Epidermal melanocyte (primary cell): ENCODE measurements around the gene ADAMTS3.

Experiments
- DNase-seq: peaks from one replicate; pipeline ENCODE4 v3.0.0; 2011; ENCODE audit warnings: low spot score; ENCODE audit not compliant: insufficient read length

ADAMTS3 gene

DNA sequence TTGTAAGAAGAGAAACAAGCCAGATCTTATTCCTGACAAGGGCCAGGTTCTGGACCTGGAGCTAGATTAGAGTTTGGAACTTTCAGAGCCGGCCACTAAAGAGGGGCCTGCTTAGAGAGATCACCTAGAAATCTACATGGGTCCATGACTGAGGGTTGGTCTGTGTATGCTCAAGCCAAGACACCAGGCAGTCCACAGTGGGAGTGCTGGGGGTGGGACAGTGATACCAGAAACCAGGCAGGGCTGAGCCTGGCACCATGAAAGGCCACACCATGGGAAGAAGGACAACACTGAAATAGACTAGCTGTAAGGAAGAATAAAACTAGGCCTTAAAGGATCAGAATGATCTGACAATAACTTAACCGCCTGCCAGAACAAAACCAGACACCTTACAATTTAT is 267.3 kb downstream of the ADAMTS3 start:
- no peak for DNase-seq

DNA sequence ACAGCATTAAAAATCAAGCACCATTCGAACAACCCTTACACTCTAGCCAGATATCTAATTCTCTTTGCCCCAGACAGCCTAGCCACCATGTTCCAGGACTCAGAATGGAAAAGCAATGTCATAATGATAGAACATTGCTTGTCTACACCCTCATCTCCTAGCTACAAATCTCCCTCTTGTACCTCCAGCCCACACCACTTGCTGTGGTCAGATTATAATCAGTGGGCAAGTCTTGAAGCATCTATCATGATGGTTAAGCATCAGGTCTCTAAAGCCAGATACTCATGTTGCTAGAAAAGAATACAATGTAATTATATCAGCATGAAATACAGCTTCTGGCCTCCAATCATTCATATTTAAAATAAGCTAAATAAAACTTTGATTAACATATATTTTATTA is 268.9 kb downstream of the ADAMTS3 start:
- DNase-seq: no peak

DNA sequence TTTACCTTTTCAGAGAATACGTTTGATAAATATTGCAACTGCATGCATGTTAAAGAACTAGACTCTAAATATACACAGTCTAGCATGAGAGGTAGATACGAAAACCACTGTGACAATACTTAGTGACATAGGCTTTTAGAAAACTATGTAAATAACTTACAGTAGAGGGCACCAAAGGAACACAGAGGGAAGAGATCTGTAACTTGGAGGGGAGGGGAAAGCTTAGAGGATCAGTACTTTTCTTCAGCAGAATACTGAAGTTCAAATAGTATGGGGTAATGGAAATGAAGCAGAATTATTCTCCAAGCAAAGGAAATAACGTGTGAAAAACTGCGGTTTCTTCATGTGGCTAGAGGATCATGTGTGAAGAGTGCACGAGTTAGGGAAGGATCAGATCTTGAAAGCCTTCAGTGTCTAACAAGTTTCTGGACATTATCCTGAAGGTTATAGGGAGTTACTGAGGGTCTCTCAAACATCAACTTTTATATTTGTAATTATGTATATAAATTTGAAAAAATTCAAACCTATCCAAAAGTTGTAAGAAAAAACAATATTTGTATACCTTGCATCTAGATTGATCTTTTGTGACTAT is 273.0 kb downstream of the ADAMTS3 start:
- DNase-seq: peak; percentile 59

DNA sequence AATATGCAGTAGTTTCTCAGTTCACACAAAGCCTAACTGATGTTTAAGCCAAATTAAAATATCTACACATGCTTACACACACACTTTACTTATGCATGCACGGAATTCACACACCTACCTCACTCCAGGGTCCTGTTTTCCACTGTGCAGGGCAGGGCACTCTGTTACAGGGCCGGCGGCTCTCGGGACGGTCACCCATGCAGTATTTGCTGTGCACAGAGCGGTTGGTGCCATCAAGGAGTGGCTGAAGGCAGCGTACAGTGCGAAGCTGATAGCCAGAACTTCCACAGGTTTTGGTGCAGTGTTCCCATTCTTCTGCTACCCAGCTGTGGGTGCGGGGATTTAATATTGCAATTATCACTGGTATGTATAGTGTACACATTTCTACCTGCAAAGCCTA is 278.3 kb downstream of the ADAMTS3 start:
- DNase-seq: no peak

DNA sequence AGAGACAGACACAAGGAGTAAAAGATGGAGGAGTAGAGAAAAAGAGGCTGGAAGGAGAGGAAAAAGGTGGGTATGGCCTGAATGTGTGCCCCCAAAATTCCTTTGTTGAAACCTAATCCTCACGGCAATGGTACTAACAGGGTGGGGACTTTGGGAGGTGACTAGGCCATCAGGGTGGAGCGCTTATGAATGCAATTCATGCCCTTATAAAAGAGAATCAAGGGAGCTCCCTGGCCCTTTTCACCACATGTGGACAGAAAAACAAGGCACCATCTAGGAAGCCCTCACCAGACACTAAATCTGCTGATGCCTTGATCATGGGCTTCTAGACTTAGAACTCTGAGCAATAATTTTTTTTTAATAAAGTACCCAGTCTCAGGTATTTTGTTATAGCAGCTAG is 282.1 kb downstream of the ADAMTS3 start:
- DNase-seq: no peak

DNA sequence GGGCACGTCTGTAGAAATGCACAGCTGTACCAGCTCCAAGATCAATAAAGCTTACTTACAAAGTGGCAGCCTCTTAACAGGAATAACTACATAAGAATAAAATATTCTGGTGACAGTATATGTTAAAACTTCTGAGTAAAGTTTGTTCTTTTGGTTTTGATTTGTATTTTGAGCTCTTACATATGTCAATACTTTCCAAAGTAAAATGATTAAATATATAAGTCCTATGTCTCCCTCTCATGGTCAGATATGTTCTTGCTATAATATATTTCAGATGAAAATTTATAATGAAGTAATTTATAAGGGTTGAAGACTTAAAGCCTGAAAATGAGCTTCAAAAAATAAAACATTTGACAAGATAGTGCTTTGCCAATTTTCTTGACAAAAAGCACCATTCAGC is 282.8 kb downstream of the ADAMTS3 start:
- peak; percentile 32 for DNase-seq

DNA sequence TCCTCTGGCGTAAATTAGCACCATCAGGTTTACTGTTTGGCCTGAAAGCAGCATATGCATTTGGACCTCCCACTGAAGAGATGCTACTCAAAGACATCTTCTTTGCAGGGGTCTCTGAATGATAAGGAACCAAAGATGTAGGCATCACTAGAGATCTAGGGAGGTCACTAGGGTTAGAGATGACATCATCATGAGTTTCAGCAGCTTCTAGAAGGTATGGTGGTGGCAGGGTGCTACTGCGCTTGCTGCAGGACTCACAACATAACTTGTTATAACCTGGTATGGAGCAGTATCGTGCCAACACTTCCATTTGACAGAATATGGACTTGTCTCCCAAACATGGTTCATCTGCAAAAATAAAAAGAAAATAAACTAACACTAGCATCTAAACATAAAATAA is 285.7 kb downstream of the ADAMTS3 start:
- DNase-seq: no peak

DNA sequence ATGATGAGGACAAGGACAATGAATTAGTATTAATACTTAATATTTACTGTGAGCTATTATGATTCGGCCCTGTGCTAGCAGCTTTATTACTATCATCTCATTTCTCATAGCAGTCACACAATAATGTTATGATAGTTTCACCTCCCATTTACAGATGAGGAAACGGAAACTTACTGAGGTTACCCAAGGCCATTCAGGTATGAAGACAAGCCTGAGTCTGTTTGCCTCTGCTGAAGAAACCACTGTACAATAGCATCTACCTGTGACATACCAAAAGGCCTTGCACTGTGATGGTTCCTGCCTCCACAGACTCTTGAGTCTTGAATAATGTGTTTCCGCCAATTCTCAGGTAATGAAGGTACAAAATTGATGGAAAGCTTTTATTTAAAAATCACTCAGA is 288.8 kb downstream of the ADAMTS3 start:
- DNase-seq: no peak

DNA sequence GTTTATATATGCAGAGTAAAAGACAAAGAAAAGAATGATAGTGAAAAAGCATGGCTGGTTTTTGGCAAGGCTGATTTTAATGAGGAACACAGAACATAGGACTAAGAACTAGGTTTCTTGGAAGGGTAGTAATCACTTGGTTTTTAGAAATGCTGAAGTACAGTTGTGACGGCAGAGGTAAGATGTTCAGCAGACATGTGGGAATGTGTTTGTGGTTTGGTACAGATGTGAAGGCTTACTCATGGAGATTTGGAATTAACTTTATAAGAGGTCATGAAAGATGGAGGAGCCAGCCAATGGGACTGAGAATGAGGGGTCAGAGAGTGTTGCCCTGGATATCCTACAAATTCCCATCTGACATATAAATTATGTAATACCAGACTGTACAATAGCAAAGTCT is 293.6 kb downstream of the ADAMTS3 start:
- no peak for DNase-seq

DNA sequence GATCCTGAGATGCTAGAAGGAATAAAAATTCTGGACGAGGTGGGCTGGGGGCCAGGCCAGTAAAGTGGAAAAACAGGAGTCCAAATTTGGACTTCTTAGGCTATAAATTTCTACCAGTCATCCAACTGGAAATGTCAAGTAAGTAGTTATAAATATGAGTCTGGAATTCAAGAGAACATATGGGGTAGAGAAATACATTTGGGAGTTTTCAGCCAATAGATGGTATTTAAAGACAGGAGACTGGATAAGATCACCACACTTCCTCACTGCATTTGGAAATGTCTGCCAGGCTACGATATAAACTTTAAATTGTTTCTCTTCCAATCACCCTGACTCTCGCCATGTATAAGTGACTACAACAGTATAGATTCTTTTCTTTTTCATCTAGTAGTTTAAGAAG is 294.8 kb downstream of the ADAMTS3 start:
- no peak for DNase-seq

DNA sequence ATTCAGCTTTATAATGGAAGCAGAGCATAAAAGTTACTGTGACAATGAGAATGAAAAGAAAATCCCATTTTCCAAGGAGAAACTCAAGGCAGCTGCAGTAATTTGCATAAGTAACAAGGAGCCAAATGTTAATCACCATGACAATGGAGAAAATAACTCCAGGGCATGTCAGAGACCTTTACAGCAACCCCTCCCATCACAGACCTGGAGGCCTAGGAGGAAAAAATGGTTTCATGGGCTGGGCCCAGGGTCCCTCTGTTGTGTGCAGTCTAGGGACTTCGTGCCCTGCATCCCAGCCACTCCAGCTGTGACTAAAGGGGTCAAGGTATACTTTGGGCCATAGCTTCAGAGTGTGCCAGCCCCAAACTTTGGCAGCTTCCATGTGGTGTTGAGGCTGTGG is 313.8 kb downstream of the ADAMTS3 start:
- no peak for DNase-seq

DNA sequence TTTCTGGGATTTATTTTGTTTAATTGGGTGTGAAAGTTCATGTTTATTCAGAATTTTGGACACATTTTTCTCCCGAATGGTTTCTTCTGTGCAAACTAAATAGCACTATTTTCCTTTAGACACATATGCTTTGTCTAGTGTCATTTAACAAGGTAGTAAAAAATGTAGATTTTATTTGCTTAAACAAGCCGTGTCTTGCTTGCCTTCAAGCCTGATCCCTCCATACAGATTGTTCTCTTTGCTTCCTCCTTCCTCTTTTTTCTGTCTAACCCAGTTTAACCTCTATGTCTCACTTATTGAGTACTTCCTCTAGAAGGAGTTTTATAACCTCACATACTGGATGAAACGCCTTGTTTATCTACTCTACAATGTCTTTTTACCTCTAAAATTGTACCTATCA is 325.4 kb downstream of the ADAMTS3 start:
- no peak for DNase-seq

DNA sequence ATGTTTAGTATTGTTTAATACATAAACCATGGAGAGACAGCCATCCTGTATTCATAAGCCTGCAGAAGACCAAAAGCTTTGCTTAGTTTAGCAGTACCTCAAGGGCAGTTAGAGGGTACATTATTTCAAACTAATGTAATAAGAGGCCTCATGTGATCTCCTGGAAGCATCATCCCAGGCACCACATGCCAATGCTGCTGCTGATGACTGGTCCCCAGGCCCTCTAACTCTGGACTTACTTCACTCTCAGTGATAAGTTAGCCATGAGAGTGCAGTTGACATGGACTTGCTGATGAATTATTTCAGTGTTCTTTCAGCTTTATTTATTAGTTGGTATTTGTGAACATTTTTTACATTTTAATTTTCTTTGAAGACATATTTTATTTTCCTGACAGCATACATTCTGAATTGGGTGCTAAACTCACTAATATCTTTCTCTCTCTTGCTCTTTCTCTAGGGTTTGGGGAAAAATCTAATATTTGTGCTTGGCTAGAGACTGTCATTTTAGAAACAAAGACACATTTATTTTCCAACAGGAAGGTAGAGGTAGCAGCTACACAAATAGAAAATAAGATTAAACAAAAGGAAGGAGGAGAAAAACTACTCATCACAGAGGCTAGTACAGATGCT is 329.4 kb downstream of the ADAMTS3 start:
- DNase-seq: no peak
